DND-41 (cell line): ENCODE data around the gene FDPS.

ENCODE experiments used
- CTCF ChIP-seq: IDR thresholded peaks from 2 replicates; pipeline ENCODE4 v1.5.1; 2012; ENCODE audit warnings: borderline replicate concordance, low read length, moderate library complexity, mild to moderate bottlenecking; ENCODE audit not compliant: poor library complexity, severe bottlenecking; ENCODE audit errors: extremely low read depth
- EZH2 ChIP-seq: IDR thresholded peaks from 3 replicates; pipeline ENCODE4 v1.6.1; 2012; ENCODE audit warnings: borderline replicate concordance, low read depth, mild to moderate bottlenecking, moderate library complexity, low read length, inconsistent platforms; ENCODE audit not compliant: severe bottlenecking

- TF ChIP-seq CTCF: no peak
- no peak for TF ChIP-seq EZH2
Measured at GRCh38 chr1:155286544-155286943, 22.1 kb upstream of the FDPS start.
